ENCODE data around the gene BMERB1. TPM values are rescaled to one million over a fixed set of nuclear protein-coding genes. Genes with fewer than 3 reads are reported as not detected.

The BMERB1 gene
- total RNA-seq, 1 experiment from 2014 or later = 29.1 TPM

- Histone ChIP-seq H3K4me1 (replicated peaks) (no peaks in the 10 kb centered on the region), H3K27me3 (replicated peaks) (no peaks in the 10 kb centered on the region), H3K27ac (no peak overlapping the region), H3K36me3 (peaks cover 6% of the 10 kb centered on the region; the same call in 1 of the 2 replicates), H3K9me3 (replicated peaks) (no peaks in the 10 kb centered on the region), H3K4me3 (no peak overlapping the region)
- DNase-seq (ENCODE audit: low read depth in 1 of 2, low spot score in 2 of 2) = no peak
These were observed 142.9 kb downstream of the BMERB1 start for GRCh38 chr16:15576960-15577958.

- Histone ChIP-seq H3K4me1 (replicated peaks) (no peaks in the 10 kb centered on the region), H3K36me3 (peaks cover 11% of the 10 kb centered on the region), H3K9me3 (replicated peaks) (no peaks in the 10 kb centered on the region), H3K4me3 (no peak overlapping the region), H3K27me3 (replicated peaks) (no peaks in the 10 kb centered on the region), H3K27ac (no peak overlapping the region)
- DNase-seq (ENCODE audit: low read depth in 1 of 2, low spot score in 2 of 2) = no peak
These were observed 144.4 kb downstream of the BMERB1 start for GRCh38 chr16:15578824-15579223.

- H3K27me3 ChIP-seq (replicated peaks) = no peaks in the 10 kb centered on the region
- no peak overlapping the region for H3K4me3 ChIP-seq
- H3K9me3 ChIP-seq (replicated peaks) = peaks cover 6% of the 10 kb centered on the region
- no peaks in the 10 kb centered on the region for H3K4me1 ChIP-seq (replicated peaks)
- H3K36me3 ChIP-seq = peaks cover 28% of the 10 kb centered on the region
- no peak for DNase-seq (ENCODE audit: low read depth in 1 of 2, low spot score in 2 of 2)
- H3K27ac ChIP-seq = no peak overlapping the region
These were observed 146.9 kb downstream of the BMERB1 start for GRCh38 chr16:15581127-15581815.

- H3K4me3 ChIP-seq = no peak overlapping the region
- no peak overlapping the region for H3K27ac ChIP-seq
- no peak for DNase-seq (ENCODE audit: low read depth in 1 of 2, low spot score in 2 of 2)
- H3K9me3 ChIP-seq (replicated peaks) = peaks cover 10% of the 10 kb centered on the region
- H3K4me1 ChIP-seq (replicated peaks) = no peaks in the 10 kb centered on the region
- H3K27me3 ChIP-seq (replicated peaks) = no peaks in the 10 kb centered on the region
- peaks cover 49% of the 10 kb centered on the region for H3K36me3 ChIP-seq
These were observed 149.1 kb downstream of the BMERB1 start for GRCh38 chr16:15583526-15583925.

- no peak for DNase-seq (ENCODE audit: low read depth in 1 of 2, low spot score in 2 of 2)
- Histone ChIP-seq H3K9me3 (replicated peaks) (peaks cover 10% of the 10 kb centered on the region), H3K27me3 (replicated peaks) (no peaks in the 10 kb centered on the region), H3K4me3 (no peak overlapping the region), H3K27ac (no peak overlapping the region), H3K4me1 (replicated peaks) (peaks cover 7% of the 10 kb centered on the region), H3K36me3 (peaks cover 56% of the 10 kb centered on the region)
These were observed 151.6 kb downstream of the BMERB1 start for GRCh38 chr16:15585956-15586355.

- H3K27ac ChIP-seq = no peak overlapping the region
- H3K4me3 ChIP-seq = no peak overlapping the region
- peaks cover 13% of the 10 kb centered on the region for H3K4me1 ChIP-seq (replicated peaks)
- H3K36me3 ChIP-seq = peaks cover 52% of the 10 kb centered on the region
- no peak for DNase-seq (ENCODE audit: low read depth in 1 of 2, low spot score in 2 of 2)
- peaks cover 10% of the 10 kb centered on the region for H3K9me3 ChIP-seq (replicated peaks)
- no peaks in the 10 kb centered on the region for H3K27me3 ChIP-seq (replicated peaks)
These were observed 152.3 kb downstream of the BMERB1 start for GRCh38 chr16:15586716-15587115.

- Histone ChIP-seq H3K4me1 (replicated peaks) (peaks cover 13% of the 10 kb centered on the region), H3K27ac (no peak overlapping the region), H3K4me3 (no peak overlapping the region), H3K9me3 (replicated peaks) (peaks cover 10% of the 10 kb centered on the region), H3K36me3 (peaks cover 52% of the 10 kb centered on the region), H3K27me3 (replicated peaks) (no peaks in the 10 kb centered on the region)
- DNase-seq (ENCODE audit: low read depth in 1 of 2, low spot score in 2 of 2) = no peak
These were observed 152.9 kb downstream of the BMERB1 start for GRCh38 chr16:15587152-15587825.

GRCh38 chr16:15592324-15592723, 157.9 kb downstream of the BMERB1 start:
- no peaks in the 10 kb centered on the region; the same call in 1 of the 2 replicates for H3K9me3 ChIP-seq (replicated peaks)
- peaks cover 36% of the 10 kb centered on the region for H3K36me3 ChIP-seq
- H3K27ac ChIP-seq = no peak overlapping the region
- H3K4me1 ChIP-seq (replicated peaks) = peaks cover 13% of the 10 kb centered on the region
- no peaks in the 10 kb centered on the region for H3K27me3 ChIP-seq (replicated peaks)
- DNase-seq (ENCODE audit: low read depth in 1 of 2, low spot score in 2 of 2) = no peak
- no peak overlapping the region for H3K4me3 ChIP-seq

GRCh38 chr16:15593235-15593634, 158.8 kb downstream of the BMERB1 start:
- Histone ChIP-seq H3K4me1 (replicated peaks) (peaks cover 13% of the 10 kb centered on the region), H3K4me3 (no peak overlapping the region), H3K9me3 (replicated peaks) (no peaks in the 10 kb centered on the region), H3K27me3 (replicated peaks) (no peaks in the 10 kb centered on the region), H3K36me3 (peaks cover 37% of the 10 kb centered on the region), H3K27ac (no peak overlapping the region)
- DNase-seq (ENCODE audit: low read depth in 1 of 2, low spot score in 2 of 2) = no peak

- Histone ChIP-seq H3K27me3 (replicated peaks) (no peaks in the 10 kb centered on the region), H3K9me3 (replicated peaks) (no peaks in the 10 kb centered on the region), H3K4me3 (no peak overlapping the region), H3K27ac (no peak overlapping the region), H3K4me1 (replicated peaks) (peaks cover 13% of the 10 kb centered on the region), H3K36me3 (peaks cover 35% of the 10 kb centered on the region)
- DNase-seq (ENCODE audit: low read depth in 1 of 2, low spot score in 2 of 2) = no peak
These were observed 160.4 kb downstream of the BMERB1 start for GRCh38 chr16:15594711-15595320.

- no peaks in the 10 kb centered on the region for H3K4me1 ChIP-seq (replicated peaks)
- no peaks in the 10 kb centered on the region for H3K27me3 ChIP-seq (replicated peaks)
- H3K36me3 ChIP-seq = peaks cover 58% of the 10 kb centered on the region
- DNase-seq (ENCODE audit: low read depth in 1 of 2, low spot score in 2 of 2) = no peak
- H3K9me3 ChIP-seq (replicated peaks) = no peaks in the 10 kb centered on the region
- no peak overlapping the region for H3K27ac ChIP-seq
- no peak overlapping the region for H3K4me3 ChIP-seq
These were observed 162.7 kb downstream of the BMERB1 start for GRCh38 chr16:15597135-15597534.

- no peaks in the 10 kb centered on the region for H3K4me1 ChIP-seq (replicated peaks)
- H3K9me3 ChIP-seq (replicated peaks) = no peaks in the 10 kb centered on the region
- H3K27ac ChIP-seq = no peak overlapping the region
- peaks cover 66% of the 10 kb centered on the region for H3K36me3 ChIP-seq
- no peaks in the 10 kb centered on the region for H3K27me3 ChIP-seq (replicated peaks)
- H3K4me3 ChIP-seq = no peak overlapping the region
- DNase-seq (ENCODE audit: low read depth in 1 of 2, low spot score in 2 of 2) = no peak
These were observed 163.6 kb downstream of the BMERB1 start for GRCh38 chr16:15597822-15598647.

All from SJSA1 (cell line).